HG03460 (cell line): ENCODE measurements around the gene GRIN2A.

Source experiments
- ATAC-seq: cut with Tn5 transposase; IDR thresholded peaks from one replicate; pipeline ENCODE4 v1.9.1; 2021; ENCODE audit not compliant: unreplicated experiment

The GRIN2A gene

GRCh38 chr16:10037751-10038150, 144.5 kb downstream of the GRIN2A start:
- no peak for ATAC-seq

GRCh38 chr16:10036956-10037355, 145.3 kb downstream of the GRIN2A start:
- no peak for ATAC-seq

- ATAC-seq, result no peak
These were observed 148.7 kb downstream of the GRIN2A start for GRCh38 chr16:10033556-10033955.

- ATAC-seq, result no peak
These were observed 150.3 kb downstream of the GRIN2A start for GRCh38 chr16:10031955-10032354.

GRCh38 chr16:10031473-10031872, 150.8 kb downstream of the GRIN2A start:
- no peak for ATAC-seq

- no peak for ATAC-seq
These were observed 153.6 kb downstream of the GRIN2A start for GRCh38 chr16:10028644-10029043.

GRCh38 chr16:10027553-10027952, 154.7 kb downstream of the GRIN2A start:
- no peak for ATAC-seq

GRCh38 chr16:10026593-10026992, 155.6 kb downstream of the GRIN2A start:
- ATAC-seq, result no peak

GRCh38 chr16:10022098-10022497, 160.1 kb downstream of the GRIN2A start:
- no peak for ATAC-seq

- no peak for ATAC-seq
These were observed 161.4 kb downstream of the GRIN2A start for GRCh38 chr16:10020866-10021265.

GRCh38 chr16:10016752-10017151, 165.5 kb downstream of the GRIN2A start:
- no peak for ATAC-seq

GRCh38 chr16:10015397-10015796, 166.8 kb downstream of the GRIN2A start:
- no peak for ATAC-seq

- ATAC-seq, result no peak
These were observed 168.5 kb downstream of the GRIN2A start for GRCh38 chr16:10013774-10014173.

- ATAC-seq, result no peak
These were observed 168.9 kb downstream of the GRIN2A start for GRCh38 chr16:10013364-10013763.

- ATAC-seq, result no peak
These were observed 172.5 kb downstream of the GRIN2A start for GRCh38 chr16:10009684-10010083.

- ATAC-seq, result no peak
These were observed 178.7 kb downstream of the GRIN2A start for GRCh38 chr16:10003486-10003885.

- no peak for ATAC-seq
These were observed 180.9 kb downstream of the GRIN2A start for GRCh38 chr16:10001258-10001775.

GRCh38 chr16:9996221-9996620, 186.0 kb downstream of the GRIN2A start:
- no peak for ATAC-seq

- ATAC-seq, result no peak
These were observed 189.8 kb downstream of the GRIN2A start for GRCh38 chr16:9992441-9992840.

GRCh38 chr16:9980981-9981380, 201.2 kb downstream of the GRIN2A start:
- no peak for ATAC-seq

GRCh38 chr16:9978160-9978725, 204.0 kb downstream of the GRIN2A start:
- no peak for ATAC-seq

- no peak for ATAC-seq
These were observed 204.8 kb downstream of the GRIN2A start for GRCh38 chr16:9977333-9977897.

GRCh38 chr16:9976601-9977000, 205.6 kb downstream of the GRIN2A start:
- ATAC-seq, result no peak
